Middle frontal gyrus (tissue), 1 donor: ENCODE measurements around the gene GPD1L.
"Not testable (repeated sequence)": the region's sequence is repeated elsewhere in the genome, so short reads cannot be mapped to it uniquely, and the experiment has no call there.

Experiments used
- DNase-seq: peaks from one replicate; pipeline ENCODE4 v3.0.0-alpha.2; 2015; ENCODE audit warnings: low spot score; ENCODE audit errors: extremely low spot score

GPD1L gene

GRCh38 chr3:32180141-32180784 lies 73.8 kb downstream of the GPD1L start:
- no peak for DNase-seq

DNA sequence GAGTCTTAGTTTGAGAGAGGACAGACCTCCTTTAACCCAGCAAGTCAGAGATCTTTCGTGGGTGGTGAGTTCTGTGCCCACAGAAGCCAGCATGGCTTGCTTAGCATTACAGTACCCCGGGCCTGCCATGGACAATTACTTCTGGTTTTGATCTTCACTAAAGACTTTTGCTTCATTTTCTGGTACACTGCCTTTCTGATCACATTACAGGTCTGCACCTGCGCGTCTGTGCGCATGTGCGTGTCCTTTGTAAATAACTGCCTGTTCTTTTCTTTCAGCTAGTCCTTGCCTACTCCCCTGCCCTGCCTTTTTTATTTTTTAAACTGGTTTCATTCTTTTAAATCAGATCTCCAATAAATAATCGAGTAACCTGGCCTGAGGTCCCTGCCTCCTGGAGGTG lies 74.9 kb downstream of the GPD1L start:
- no peak for DNase-seq

- DNase-seq = no peak
These were observed 75.4 kb downstream of the GPD1L start for GRCh38 chr3:32181796-32182195.

- no peak for DNase-seq
These were observed 77.8 kb downstream of the GPD1L start for GRCh38 chr3:32184187-32184730.

GRCh38 chr3:32186097-32186496 lies 79.7 kb downstream of the GPD1L start:
- DNase-seq = no peak

DNA sequence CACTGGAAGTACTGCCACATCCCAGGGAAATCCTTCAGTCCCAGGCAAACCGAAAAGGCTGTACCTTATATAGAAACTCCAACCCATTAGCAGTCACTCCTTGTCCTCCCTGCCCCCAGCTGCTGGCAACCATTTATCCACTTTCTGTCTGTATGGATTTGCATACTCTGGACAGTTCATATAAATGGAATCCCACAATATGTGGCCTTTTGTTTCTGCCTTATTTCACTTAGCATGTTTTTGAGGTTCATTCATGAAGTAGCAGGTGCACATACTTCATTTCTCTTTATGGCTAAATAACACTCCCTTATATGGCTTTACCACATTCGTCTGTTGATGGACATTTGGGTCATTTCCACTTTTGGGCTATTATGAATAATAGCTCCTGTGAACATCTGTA lies 80.5 kb downstream of the GPD1L start:
- no peak for DNase-seq

GRCh38 chr3:32189693-32190092 lies 83.3 kb downstream of the GPD1L start:
- no peak for DNase-seq

GRCh38 chr3:32190556-32190955 lies 84.1 kb downstream of the GPD1L start:
- DNase-seq = not testable (repeated sequence)

DNA sequence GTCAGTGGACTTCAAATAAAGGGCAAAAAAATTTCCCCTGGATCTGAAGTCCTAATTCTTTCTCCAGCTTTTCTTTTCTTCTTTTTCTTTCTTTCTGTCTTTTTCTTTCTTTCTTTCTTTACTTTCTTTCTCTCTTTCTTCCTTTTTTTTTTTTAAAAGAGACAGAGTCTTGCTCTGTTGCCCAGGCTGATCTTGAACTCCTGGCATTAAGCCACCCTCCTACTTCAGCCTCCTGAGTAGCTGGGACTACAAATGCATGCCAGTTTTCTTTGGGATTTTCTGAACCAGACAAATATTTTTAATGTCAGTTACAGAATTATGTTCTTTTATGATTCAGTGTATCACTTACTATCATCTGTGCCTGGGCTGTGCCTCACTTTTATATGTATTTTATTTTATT lies 86.7 kb downstream of the GPD1L start:
- no peak for DNase-seq

DNA sequence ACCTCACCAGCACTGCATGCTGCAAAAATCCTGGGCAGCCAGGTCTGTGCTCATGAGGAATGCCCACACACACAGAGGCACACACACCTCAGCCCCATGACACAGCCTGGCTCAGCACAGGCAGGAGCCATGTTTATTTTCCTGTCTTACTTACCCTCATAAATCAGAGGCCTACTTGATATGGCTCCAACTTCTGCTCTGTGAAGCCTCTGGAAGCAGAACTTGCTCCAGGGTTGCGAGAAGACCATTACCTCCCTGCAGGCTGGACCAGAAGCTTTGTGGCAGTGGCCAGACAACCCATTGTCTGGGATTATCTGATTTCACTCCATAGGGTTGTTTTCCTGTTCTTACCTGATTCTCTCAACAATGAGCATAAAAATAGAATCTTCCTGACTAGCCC lies 88.2 kb downstream of the GPD1L start:
- DNase-seq = no peak

DNA sequence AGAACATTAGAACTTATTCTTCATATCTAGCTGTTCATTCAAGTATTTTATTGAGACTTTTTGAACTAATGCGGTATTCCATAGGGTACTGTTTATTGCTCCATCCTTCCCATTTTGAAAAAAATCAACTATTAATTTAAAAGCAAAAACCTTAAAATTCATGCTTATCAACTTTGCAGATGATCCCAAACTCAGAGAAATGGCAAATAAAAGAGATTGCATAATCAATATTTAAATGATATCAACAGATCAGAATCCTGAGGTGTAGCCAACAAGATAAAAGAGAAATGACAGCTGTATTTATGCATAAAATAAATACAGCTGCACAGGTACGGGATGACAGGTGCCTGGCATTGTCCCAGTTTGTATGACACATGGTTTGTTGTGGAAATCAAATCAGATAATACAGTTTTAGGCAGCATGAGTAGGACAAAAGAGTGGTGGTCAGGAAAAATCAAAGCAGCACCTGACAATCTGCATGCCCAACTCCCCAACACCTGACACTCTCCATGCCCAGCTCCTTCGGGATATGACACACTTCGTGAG lies 89.6 kb downstream of the GPD1L start:
- no peak for DNase-seq

- no peak for DNase-seq
These were observed 91.6 kb downstream of the GPD1L start for GRCh38 chr3:32197991-32198390.

GRCh38 chr3:32198714-32199113 lies 92.3 kb downstream of the GPD1L start:
- DNase-seq = no peak

- DNase-seq = no peak
These were observed 94.1 kb downstream of the GPD1L start for GRCh38 chr3:32200490-32200889.

- no peak for DNase-seq
These were observed 94.8 kb downstream of the GPD1L start for GRCh38 chr3:32200992-32201758.

DNA sequence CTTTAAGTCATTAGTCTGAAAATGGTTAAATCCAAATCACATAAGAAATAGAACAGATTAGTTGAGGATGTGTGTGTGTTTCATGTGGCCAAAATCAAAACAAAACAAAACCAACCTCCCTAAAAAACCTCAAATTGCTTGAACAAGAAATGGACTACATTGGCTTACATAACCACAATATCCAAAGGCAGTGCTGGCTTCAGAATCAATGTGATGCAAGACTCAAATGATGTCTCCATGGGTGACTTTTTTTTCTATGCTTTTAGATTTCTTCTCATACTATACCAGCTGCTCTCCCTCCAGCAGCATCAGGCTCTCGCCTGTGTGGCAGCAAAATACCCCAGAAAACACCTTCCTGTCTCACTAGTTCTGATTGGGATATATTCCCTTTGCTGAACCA lies 96.1 kb downstream of the GPD1L start:
- DNase-seq = no peak

DNA sequence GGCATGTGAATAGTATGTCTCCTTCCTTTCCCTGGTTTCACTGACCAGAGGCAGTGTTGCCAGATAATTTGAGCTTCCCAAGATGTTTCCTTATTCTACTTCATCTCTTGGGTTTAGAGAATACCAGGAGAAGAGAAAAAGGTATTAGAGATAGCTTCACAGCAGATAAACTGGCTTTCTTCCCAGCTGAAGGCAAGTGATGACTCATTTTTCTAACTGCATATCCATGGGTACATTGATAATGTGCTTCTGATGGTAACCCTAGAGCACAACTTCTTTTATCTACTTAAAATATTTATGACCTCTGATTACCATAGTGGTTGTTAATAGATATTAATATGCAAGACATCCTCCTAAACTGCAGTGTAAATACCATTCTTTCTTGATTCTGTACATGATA lies 97.4 kb downstream of the GPD1L start:
- no peak for DNase-seq

DNA sequence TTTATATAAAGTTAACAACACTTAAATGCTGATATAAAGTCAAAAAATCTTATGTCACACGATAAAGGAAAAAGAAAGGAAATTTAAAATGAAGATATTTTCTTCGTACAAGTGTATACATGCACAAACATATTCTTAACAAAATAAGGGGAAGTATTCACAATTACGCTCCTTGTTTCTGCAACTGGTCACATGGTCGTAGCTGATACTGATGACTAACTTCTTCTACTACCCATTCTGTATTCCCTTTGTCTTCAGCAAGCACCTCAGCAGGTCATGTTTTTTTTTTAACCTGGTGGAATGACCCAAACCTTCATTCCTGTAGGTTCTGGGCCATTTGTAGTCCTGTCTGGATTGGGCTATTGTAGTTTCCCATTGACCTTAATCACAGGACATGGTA lies 102.0 kb downstream of the GPD1L start:
- DNase-seq = no peak

- no peak for DNase-seq
These were observed 108.8 kb downstream of the GPD1L start for GRCh38 chr3:32215185-32215584.

DNA sequence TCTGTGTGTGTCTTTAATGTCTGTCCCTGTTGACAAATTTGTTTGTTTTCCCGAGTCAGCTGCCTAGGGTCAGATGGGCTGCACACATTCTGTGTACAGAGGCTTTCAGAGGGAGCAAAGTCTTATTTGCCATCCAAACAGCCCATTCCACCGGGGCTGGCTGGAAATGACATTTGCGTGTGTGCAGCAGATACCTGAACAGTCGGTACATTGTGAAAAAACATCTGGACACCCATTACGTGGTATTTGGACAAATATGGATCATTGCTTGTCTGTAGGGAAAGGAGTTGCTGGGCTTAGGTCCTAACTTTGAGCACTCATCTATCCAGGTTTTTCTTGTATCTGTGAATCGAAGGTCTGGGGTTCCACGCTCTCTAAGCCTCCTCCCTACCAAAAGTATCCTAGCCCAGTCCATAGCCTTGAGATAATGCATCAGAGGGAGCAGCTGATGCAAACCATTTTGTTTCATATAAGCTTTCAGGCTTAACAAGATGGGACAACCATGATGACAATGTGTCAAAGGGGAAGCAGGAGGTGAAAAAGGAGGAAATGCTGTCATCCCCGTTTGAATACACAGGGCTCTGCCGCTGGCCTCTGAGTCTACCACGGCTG lies 109.9 kb downstream of the GPD1L start:
- no peak for DNase-seq

DNA sequence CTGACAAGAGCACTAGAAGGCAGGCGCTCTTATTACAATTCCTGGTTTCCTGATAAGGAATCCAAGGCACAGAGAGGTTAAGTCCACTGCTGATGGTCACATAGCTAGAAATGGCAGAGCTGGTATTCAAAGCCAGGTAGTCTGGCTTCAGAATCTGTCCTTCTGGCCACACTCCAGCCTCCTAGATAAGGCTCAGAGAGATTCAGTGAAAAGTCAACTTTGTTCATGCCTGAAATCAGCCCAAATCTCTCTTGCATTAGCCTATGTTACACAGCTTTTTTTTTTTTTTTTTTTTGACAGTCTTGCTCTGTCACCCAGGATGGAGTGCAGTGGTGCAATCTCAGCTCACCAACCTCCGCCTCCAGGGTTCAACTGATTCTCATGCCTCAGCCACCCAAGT lies 110.9 kb downstream of the GPD1L start:
- no peak for DNase-seq
